Tibial artery (tissue), 4 donors: ENCODE measurements around the gene SLC13A3.
A peak's percentile ranks its signal among the peaks of the same experiment; 100 is the strongest.

Source experiments
- DNase-seq, 2 donors: peaks; one replicate each; pipeline ENCODE4 v3.0.0-alpha.2; 2019
- H3K27ac ChIP-seq, 2 donors: fragments of 200-600 bp; sonication (generic) in 1 of 2; 1 replicate in 1 of 2; 2 replicates in 1 of 2; pipeline ENCODE4 v1.5.1; 2018 to 2019; ENCODE audit warnings: mild to moderate bottlenecking in 1 of 2
- H3K27me3 ChIP-seq, 2 donors: fragments of 200-600 bp; sonication (generic) in 1 of 2; one replicate each; pipeline versions ENCODE4 v1.5.1 to v1.6.0; 2016 to 2019
- H3K36me3 ChIP-seq, 3 donors: fragments of 200-600 bp; sonication (generic) in 2 of 3; one replicate each; pipeline ENCODE4 v1.5.1; 2016 to 2019; ENCODE audit warnings: mild to moderate bottlenecking in 2 of 3
- H3K4me1 ChIP-seq, 4 donors: fragments of 200-600 bp; sonication (generic) in 2 of 4; 1 replicate in 3 of 4; 2 replicates in 1 of 4; pipeline ENCODE4 v1.5.1; 2016 to 2019
- H3K4me3 ChIP-seq, 2 donors: fragments of 200-600 bp; sonication (generic) in 1 of 2; 1 replicate in 1 of 2; 2 replicates in 1 of 2; pipeline ENCODE4 v1.5.1; 2018 to 2019; ENCODE audit warnings: mild to moderate bottlenecking in 2 of 2
- H3K9me3 ChIP-seq, 3 donors: fragments of 200-600 bp; sonication (generic) in 1 of 3; one replicate each; pipeline ENCODE4 v1.5.1; 2016 to 2019
- CTCF ChIP-seq, 2 experiments: fragments of 200-600 bp in 1 of 2; fragments of 450-650 bp in 1 of 2; IDR thresholded peaks; one replicate each; pipeline ENCODE4 v1.5.1; 2017 to 2019; ENCODE audit warnings: antibody characterized with exemption in 2 of 2, mild to moderate bottlenecking in 1 of 2, moderate library complexity in 1 of 2
- intact Hi-C: fragments of 100-400 bp; cut with DNase I; formaldehyde crosslinking; loops from one replicate; pipeline ENCODE4 v1.15.0; 2023; ENCODE audit warnings: low total_unique reads

The SLC13A3 gene

DNA sequence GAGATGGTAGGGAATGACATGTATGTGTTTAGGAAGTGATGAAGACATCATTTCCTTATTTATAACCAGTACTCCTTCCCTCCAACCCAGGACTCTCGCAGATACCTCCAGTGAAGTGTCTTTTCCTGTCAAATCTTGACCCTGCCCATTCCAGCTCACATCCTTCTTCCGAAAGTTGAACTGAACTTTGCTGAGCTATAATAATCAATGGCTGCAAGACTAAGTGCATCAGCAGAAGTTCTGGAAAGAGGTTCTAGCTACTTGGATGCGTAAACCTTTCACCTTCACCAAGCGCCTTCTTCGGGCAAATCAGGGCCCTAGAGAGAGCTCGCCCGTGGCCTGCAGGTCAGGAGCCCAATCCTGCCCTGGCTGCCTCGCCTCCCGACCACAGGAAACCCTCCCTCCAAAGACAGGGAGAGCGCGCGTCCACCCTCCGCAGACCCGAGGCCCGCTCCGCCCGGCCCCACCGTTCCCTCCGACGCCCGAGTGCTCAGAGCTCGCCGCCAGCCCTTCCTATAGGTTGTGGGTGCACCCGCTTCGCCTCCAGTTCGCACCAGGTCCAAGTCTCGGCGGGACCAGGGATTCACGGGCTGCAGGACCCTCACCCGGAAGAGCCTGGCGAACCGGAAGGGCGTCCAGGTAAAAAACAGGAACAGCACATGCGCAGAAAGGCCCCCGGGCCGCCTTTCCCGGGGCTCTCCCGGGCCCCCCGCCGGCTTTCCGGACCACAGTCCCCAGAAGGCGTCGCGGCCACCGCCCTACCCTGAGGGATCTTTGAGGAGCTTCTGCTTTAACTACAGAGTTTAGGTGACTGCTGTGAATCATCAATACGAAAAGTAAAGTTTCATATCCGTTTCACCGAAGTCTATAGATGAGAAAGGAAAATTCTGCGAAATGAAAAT is 138.1 kb downstream of the SLC13A3 start, which contains the start of gene ZNF334:
Gene ZNF334, minus strand, starts transcription at position 617 of the 902 bp plus-strand sequence. CDS start 1,457 bp downstream, outside the sequence.
- Histone ChIP-seq H3K4me1 (peaks cover 0 to 4% (median 0%) of the 10 kb centered on the region in 4 donors), H3K27me3 (no peaks in the 10 kb centered on the region), H3K36me3 (no peaks in the 10 kb centered on the region), H3K4me3 (peak within 1 kb of the TSS; percentile 59 to 62), H3K27ac (peak within 1 kb of the TSS; percentile 9 to 60), H3K9me3 (no peaks in the 10 kb centered on the region)
- no peak for TF ChIP-seq CTCF (IDR thresholded peaks at IDR 0.05)
- DNase-seq: peak; percentile 21 to 70
- intact Hi-C loops: no loop called here

DNA sequence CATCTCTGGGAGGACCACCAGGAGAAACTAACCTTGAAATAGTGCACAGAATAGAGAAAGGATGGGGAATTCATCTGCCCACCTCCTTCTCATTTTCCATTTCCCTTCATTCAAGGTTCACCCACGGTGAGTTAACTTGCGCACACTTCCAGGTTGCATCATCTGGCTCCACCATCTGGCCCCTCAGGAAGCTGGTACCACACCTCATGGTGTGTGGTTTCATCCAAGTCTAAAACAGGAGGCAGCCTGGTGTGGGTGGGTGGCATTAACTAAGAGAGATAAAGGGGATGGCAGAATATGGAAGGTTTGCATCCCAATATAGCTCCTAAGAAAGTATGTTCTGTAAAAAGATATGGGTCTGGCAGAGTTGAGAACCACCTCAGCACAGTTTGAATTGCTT is 141.7 kb downstream of the SLC13A3 start:
- H3K27me3 ChIP-seq: no peaks in the 10 kb centered on the region
- H3K4me3 ChIP-seq: no peak overlapping the region
- peaks cover 0 to 4% (median 0%) of the 10 kb centered on the region in 4 donors for H3K4me1 ChIP-seq
- intact Hi-C loops: no loop called here
- no peaks in the 10 kb centered on the region for H3K9me3 ChIP-seq
- TF ChIP-seq CTCF (IDR thresholded peaks at IDR 0.05): no peak
- H3K36me3 ChIP-seq: no peaks in the 10 kb centered on the region
- DNase-seq: no peak
- H3K27ac ChIP-seq: no peak overlapping the region
